Gastroesophageal sphincter (tissue), 3 donors: ENCODE measurements around the gene ELOF1.

Experiments
- POLR2AphosphoS5 ChIP-seq: sonication (generic); formaldehyde crosslinking; IDR thresholded peaks from one replicate; pipeline ENCODE4 v1.6.1; 2017; ENCODE audit warnings: antibody characterized with exemption
- TF ChIP-seq, protein P1 (sequence below), 4 experiments: fragments of 200-600 bp in 2 of 4; fragments of 450-650 bp in 2 of 4; sonication (generic) in 1 of 4; IDR thresholded peaks; one replicate each; pipeline ENCODE4 v1.5.1; 2017 to 2019; ENCODE audit warnings: antibody characterized with exemption in 4 of 4, mild to moderate bottlenecking in 2 of 4, moderate library complexity in 2 of 4

DNA sequence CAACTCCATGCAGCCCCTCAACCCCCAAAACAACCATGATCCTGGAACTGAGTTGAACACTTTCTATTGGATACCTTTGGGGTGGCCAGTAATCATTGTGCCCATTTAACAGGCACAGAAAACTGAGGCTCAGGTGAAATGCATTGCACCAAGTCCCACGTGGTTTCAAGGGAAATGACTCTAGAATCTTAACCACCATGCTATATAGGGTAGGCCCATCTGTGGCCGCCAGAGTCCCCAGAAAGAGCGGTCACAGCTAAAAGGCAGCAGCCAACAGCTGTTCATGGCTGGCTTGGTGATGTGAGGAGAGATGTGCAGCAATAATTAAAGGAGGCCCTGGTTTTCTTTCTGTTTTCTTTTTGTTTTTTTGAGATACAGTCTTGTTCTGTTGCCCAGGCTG lies 17.8 kb downstream of the ELOF1 start:
- TF ChIP-seq, protein P1, sequence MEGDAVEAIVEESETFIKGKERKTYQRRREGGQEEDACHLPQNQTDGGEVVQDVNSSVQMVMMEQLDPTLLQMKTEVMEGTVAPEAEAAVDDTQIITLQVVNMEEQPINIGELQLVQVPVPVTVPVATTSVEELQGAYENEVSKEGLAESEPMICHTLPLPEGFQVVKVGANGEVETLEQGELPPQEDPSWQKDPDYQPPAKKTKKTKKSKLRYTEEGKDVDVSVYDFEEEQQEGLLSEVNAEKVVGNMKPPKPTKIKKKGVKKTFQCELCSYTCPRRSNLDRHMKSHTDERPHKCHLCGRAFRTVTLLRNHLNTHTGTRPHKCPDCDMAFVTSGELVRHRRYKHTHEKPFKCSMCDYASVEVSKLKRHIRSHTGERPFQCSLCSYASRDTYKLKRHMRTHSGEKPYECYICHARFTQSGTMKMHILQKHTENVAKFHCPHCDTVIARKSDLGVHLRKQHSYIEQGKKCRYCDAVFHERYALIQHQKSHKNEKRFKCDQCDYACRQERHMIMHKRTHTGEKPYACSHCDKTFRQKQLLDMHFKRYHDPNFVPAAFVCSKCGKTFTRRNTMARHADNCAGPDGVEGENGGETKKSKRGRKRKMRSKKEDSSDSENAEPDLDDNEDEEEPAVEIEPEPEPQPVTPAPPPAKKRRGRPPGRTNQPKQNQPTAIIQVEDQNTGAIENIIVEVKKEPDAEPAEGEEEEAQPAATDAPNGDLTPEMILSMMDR (IDR thresholded peaks at IDR 0.05), result no peak
- no peak for TF ChIP-seq POLR2AphosphoS5
